ENCODE measurements around the gene AADAC.
"Not testable (repeated sequence)": the region's sequence is repeated elsewhere in the genome, so short reads cannot be mapped to it uniquely, and the experiment has no call there.

Gene AADAC

GRCh38 chr3:151873398-151873797 lies 59.5 kb downstream of the AADAC start, which contains the start of gene SUCNR1:
Gene SUCNR1 (plus strand): TSS chr3:151873643. CDS start chr3:151879893, 6,250 bp downstream.
- no peak for TF ChIP-seq CTCF (IDR thresholded peaks at IDR 0.05; ENCODE audit: insufficient read depth, low read depth, low read length, missing control alignments)
- no peak for DNase-seq (ENCODE audit: low read depth)
- no peak within 1 kb of the TSS for H3K4me3 ChIP-seq (ENCODE audit: low read length)

GRCh38 chr3:151874079-151874478 lies 60.2 kb downstream of the AADAC start:
- DNase-seq (ENCODE audit: low read depth); H3K4me3 ChIP-seq (ENCODE audit: low read length): not testable (repeated sequence)

GRCh38 chr3:151875759-151876158 lies 61.8 kb downstream of the AADAC start:
- no peak for TF ChIP-seq CTCF (IDR thresholded peaks at IDR 0.05; ENCODE audit: insufficient read depth, low read depth, low read length, missing control alignments)
- DNase-seq (ENCODE audit: low read depth): no peak
- H3K4me3 ChIP-seq (ENCODE audit: low read length): no peak overlapping the region

GRCh38 chr3:151877269-151877668 lies 63.4 kb downstream of the AADAC start:
- no peak for TF ChIP-seq CTCF (IDR thresholded peaks at IDR 0.05; ENCODE audit: insufficient read depth, low read depth, low read length, missing control alignments)
- no peak for DNase-seq (ENCODE audit: low read depth)
- H3K4me3 ChIP-seq (ENCODE audit: low read length): no peak overlapping the region

Data from epithelial cell of esophagus (primary cell).